Ovary (tissue), 3 donors: ENCODE results near the gene AKR1C8.
"Not testable (repeated sequence)": the region's sequence is repeated elsewhere in the genome, so short reads cannot be mapped to it uniquely, and the experiment has no call there.

Experiments used
- CTCF ChIP-seq, 3 donors: fragments of 450-650 bp in 2 of 3; fragments of 200-600 bp in 1 of 3; IDR thresholded peaks; one replicate each; pipeline versions ENCODE4 v1.5.1 to v1.8.0; 2016 to 2022; ENCODE audit warnings: antibody characterized with exemption in 3 of 3, mild to moderate bottlenecking in 1 of 3
- EP300 ChIP-seq: sonication (generic); formaldehyde crosslinking; IDR thresholded peaks from one replicate; pipeline ENCODE4 v1.6.1; 2017; ENCODE audit warnings: antibody characterized with exemption
- POLR2A ChIP-seq: fragments of 450-650 bp; IDR thresholded peaks from one replicate; pipeline ENCODE4 v1.6.1; 2017; ENCODE audit warnings: antibody characterized with exemption, mild to moderate bottlenecking, moderate library complexity
- donor health status: DM: no; HTN: no; CAD: no.

- TF ChIP-seq POLR2A; CTCF (IDR thresholded peaks at IDR 0.05); EP300: not testable (repeated sequence)
These were observed 47.3 kb downstream of the AKR1C8 start for GRCh38 chr10:5137699-5138098.
